Liver (tissue), 3 donors: ENCODE measurements around the gene PLEKHA7.

ENCODE experiments used
- EGR1 ChIP-seq, 2 donors: IDR thresholded peaks; 2 replicates each; pipeline ENCODE4 v1.6.1; 2016 to 2018; ENCODE audit warnings: antibody characterized with exemption in 2 of 2, low read depth in 2 of 2
- FOXA1 ChIP-seq: IDR thresholded peaks from 2 replicates; pipeline ENCODE4 v1.6.1; 2016; ENCODE audit warnings: antibody characterized with exemption
- GABPA ChIP-seq, 2 donors: IDR thresholded peaks in 1 of 2; conservative IDR thresholded peaks in 1 of 2; 2 replicates each; pipeline ENCODE4 v1.6.1; 2016; ENCODE audit warnings: antibody characterized with exemption in 2 of 2, mild to moderate bottlenecking in 1 of 2, moderate library complexity in 1 of 2
- HNF4A ChIP-seq, 2 donors: conservative IDR thresholded peaks; 2 replicates each; pipeline ENCODE4 v1.6.1; 2016; ENCODE audit warnings: antibody characterized with exemption in 2 of 2, mild to moderate bottlenecking in 2 of 2
- JUND ChIP-seq, 2 donors: IDR thresholded peaks; 2 replicates each; pipeline ENCODE4 v1.6.1; 2016; ENCODE audit warnings: antibody characterized with exemption in 2 of 2
- RAD21 ChIP-seq, 2 donors: IDR thresholded peaks; 2 replicates each; pipeline ENCODE4 v1.6.1; 2016; ENCODE audit warnings: antibody characterized with exemption in 2 of 2, mild to moderate bottlenecking in 2 of 2
- REST ChIP-seq: IDR thresholded peaks from 2 replicates; pipeline ENCODE4 v1.6.1; 2016; ENCODE audit warnings: antibody characterized with exemption, mild to moderate bottlenecking
- SP1 ChIP-seq: IDR thresholded peaks from 2 replicates; pipeline ENCODE4 v1.6.1; 2018; ENCODE audit warnings: antibody characterized with exemption, mild to moderate bottlenecking
- ZBTB33 ChIP-seq: IDR thresholded peaks from 2 replicates; pipeline ENCODE4 v1.6.1; 2016; ENCODE audit warnings: antibody characterized with exemption
- TF ChIP-seq, protein P1 (sequence below): fragments of 150-350 bp; IDR thresholded peaks from 2 replicates; pipeline ENCODE4 v1.5.1; 2017; ENCODE audit warnings: improper control_type of control experiment, low read depth, low read length; ENCODE audit not compliant: missing input control
- TF ChIP-seq, protein P2 (sequence below): IDR thresholded peaks from 2 replicates; pipeline ENCODE4 v1.6.1; 2016; ENCODE audit warnings: antibody characterized with exemption
- TF ChIP-seq, protein P3 (sequence below): IDR thresholded peaks from 2 replicates; pipeline ENCODE4 v1.6.1; 2016; ENCODE audit warnings: antibody characterized with exemption
- donor health status: healthy.
- donor health status: healthy.

GRCh38 chr11:16969010-16969999 is 44.9 kb downstream of the PLEKHA7 start:
- TF ChIP-seq, protein P1, sequence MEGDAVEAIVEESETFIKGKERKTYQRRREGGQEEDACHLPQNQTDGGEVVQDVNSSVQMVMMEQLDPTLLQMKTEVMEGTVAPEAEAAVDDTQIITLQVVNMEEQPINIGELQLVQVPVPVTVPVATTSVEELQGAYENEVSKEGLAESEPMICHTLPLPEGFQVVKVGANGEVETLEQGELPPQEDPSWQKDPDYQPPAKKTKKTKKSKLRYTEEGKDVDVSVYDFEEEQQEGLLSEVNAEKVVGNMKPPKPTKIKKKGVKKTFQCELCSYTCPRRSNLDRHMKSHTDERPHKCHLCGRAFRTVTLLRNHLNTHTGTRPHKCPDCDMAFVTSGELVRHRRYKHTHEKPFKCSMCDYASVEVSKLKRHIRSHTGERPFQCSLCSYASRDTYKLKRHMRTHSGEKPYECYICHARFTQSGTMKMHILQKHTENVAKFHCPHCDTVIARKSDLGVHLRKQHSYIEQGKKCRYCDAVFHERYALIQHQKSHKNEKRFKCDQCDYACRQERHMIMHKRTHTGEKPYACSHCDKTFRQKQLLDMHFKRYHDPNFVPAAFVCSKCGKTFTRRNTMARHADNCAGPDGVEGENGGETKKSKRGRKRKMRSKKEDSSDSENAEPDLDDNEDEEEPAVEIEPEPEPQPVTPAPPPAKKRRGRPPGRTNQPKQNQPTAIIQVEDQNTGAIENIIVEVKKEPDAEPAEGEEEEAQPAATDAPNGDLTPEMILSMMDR = no peak
- TF ChIP-seq REST = no peak
- TF ChIP-seq, protein P2, sequence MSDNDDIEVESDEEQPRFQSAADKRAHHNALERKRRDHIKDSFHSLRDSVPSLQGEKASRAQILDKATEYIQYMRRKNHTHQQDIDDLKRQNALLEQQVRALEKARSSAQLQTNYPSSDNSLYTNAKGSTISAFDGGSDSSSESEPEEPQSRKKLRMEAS = no peak
- TF ChIP-seq HNF4A (conservative IDR thresholded peaks at IDR 0.05) = peak; percentile 38 to 68
- no peak for TF ChIP-seq JUND (IDR thresholded peaks at IDR 0.05)
- TF ChIP-seq FOXA1 = no peak
- TF ChIP-seq GABPA (IDR thresholded peaks at IDR 0.05 in 1 of 2, conservative IDR thresholded peaks at IDR 0.05 in 1 of 2) = no peak
- TF ChIP-seq, protein P3, sequence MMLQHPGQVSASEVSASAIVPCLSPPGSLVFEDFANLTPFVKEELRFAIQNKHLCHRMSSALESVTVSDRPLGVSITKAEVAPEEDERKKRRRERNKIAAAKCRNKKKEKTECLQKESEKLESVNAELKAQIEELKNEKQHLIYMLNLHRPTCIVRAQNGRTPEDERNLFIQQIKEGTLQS = no peak
- TF ChIP-seq RAD21 (IDR thresholded peaks at IDR 0.05) = no peak
- no peak for TF ChIP-seq EGR1 (IDR thresholded peaks at IDR 0.05; ENCODE audit: low read depth in 2 of 2)
- no peak for TF ChIP-seq SP1
- no peak for TF ChIP-seq ZBTB33
